Amygdala (tissue), 56 donors: ENCODE measurements around the gene RNF26.
"Not testable (repeated sequence)": the region's sequence is repeated elsewhere in the genome, so short reads cannot be mapped to it uniquely, and the experiment has no call there.

Experiments used
- DNase-seq, 56 donors: peaks; one replicate each; lab custom pipeline; 2025; lab: John Stamatoyannopoulos, UW

Gene RNF26

DNA sequence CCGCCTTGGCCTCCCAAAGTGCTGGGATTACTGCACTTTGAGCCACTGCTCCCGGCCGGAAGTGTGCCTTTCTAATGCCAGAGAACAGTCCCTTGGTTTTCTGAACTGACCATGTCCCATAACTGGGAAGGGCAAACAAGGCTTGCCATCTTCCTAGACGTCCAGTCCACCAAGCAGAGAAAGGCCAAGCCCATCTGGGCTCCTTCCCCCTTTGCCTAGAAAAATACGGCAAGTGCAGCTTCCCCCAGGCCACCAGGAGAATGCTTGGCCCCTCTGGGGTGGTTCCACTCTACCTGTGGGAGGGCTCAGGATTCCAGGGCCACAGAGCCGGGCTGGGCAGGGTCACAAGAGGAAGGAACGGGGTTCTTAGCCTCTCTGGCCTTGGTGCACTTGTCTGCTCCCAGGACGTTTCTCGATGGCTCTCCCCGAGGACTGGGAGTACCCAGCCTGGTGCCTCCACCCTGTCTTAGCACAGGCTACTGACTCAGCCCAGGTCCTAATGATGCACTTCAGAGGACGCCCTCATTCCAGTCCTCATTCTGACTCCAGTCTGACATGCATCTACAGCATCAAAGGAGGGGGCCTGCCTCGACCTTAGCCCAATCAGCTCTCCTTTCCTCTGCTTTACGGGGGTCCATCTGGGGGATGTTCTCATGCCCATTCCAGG, 46.0 kb downstream of the RNF26 start:
- no peak for DNase-seq

DNA sequence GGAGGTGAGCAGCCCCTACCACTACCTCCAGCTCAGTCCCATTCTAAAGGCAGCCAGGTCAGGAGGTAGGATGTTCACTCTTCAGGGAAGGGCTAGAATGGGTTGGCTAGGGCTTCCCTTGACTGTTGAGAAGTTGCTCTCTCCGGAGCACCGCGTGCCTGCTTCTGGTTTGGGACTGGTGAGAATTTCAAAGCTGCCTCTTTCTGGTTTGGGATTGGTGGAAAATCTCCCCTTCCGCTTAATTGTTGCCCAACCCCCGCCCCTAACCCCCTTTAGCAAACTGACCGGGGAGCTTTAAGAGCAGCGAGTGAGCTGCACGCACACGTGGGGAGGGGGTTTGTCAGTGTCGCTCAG, 46.5 kb downstream of the RNF26 start:
- no peak for DNase-seq

GRCh38 chr11:119381181-119381988, 47.1 kb downstream of the RNF26 start, which contains the start of gene USP2:
Gene USP2 (minus strand): TSS chr11:119381690. CDS start chr11:119373480, 8,210 bp downstream.
- peak in 55 of 56 donors; percentile 81 to 99 (median 96) for DNase-seq

- no peak for DNase-seq
These were observed 47.8 kb downstream of the RNF26 start for GRCh38 chr11:119382101-119382500.

DNA sequence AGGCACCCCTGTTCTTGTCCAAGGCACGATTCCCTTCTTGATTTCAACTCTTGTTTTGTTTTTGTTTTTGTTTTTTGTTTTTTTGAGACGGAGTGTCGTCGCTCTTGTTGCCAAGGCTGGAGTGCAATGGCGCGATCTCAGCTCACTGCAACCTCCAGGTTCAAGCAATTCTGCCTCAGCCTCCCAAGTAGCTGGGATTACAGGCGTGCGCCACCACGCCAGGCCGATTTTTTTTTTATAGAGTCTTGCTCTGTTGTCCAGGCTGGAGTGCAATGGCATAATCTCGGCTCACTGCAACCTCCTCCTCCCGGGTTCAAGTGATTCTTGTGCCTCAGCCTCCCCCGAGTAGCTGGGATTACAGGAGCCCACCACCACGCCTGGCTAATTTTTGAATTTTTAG, 48.2 kb downstream of the RNF26 start:
- DNase-seq: not testable (repeated sequence)

DNA sequence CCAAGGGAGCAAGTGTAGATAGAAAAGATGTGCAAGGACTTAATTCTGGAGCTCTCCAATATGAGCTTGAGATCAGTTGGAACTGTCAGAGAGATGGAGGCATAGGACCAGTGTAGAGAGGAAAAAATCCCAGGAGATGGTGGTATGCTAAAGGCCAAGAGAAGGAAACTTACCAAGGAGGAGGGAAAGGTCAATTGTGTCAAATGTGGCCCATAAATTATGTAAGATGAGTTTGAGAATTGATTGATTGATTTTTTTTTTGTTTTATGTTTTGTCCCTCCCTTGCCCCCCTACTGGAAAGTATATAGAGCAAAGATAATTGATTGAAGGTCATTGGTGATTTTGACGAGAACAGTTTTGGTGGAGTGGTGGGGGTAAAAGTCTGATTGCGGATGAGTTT, 50.0 kb downstream of the RNF26 start:
- DNase-seq: no peak
